ENCODE results near the gene KIF2C.

The KIF2C gene

GRCh38 chr1:44807364-44808062, 67.9 kb downstream of the KIF2C start:
- H3K79me1 ChIP-seq (replicated peaks; ENCODE audit: low read length, poor library complexity, severe bottlenecking) = peaks cover 10% of the 10 kb centered on the region
- H2BK120ac ChIP-seq (ENCODE audit: low read depth, low read length) = peak overlapping the region; percentile 100
- WGBS = under 1% methylated on average over 13 of the region's 16 CpGs
- H3K4me3 ChIP-seq (ENCODE audit: insufficient read depth in 1 of 2, low read depth in 1 of 2, low read length in 2 of 2) = peak overlapping the region in 1 of 2 experiments; percentile 75
- H3K27me3 ChIP-seq (ENCODE audit: control insufficient read depth in 1 of 2, insufficient read depth in 1 of 2, low read length in 2 of 2) = no peaks in the 10 kb centered on the region
- peak; percentile 100 for DNase-seq
- no peak overlapping the region for H2AFZ ChIP-seq (ENCODE audit: low read depth, low read length)
- H3K18ac ChIP-seq (ENCODE audit: low read depth in 1 of 2, low read length in 2 of 2) = peak overlapping the region; percentile 99 to 100
- peak overlapping the region; percentile 99 for H2BK5ac ChIP-seq (ENCODE audit: low read depth, low read length, poor library complexity, severe bottlenecking)
- H4K91ac ChIP-seq (ENCODE audit: low read length) = peak overlapping the region; percentile 100
- H3K36me3 ChIP-seq (ENCODE audit: control insufficient read depth in 1 of 2, insufficient read depth in 2 of 2, low read depth in 1 of 2, low read length in 2 of 2) = peaks cover 48 to 52% of the 10 kb centered on the region in 2 experiments
- no peaks in the 10 kb centered on the region for H3K9me3 ChIP-seq (ENCODE audit: control insufficient read depth, low read length)
- H3K27ac ChIP-seq (ENCODE audit: low read length, poor library complexity, severe bottlenecking) = peak overlapping the region; percentile 100
- peaks cover 82% of the 10 kb centered on the region for H3K4me1 ChIP-seq (ENCODE audit: control insufficient read depth, insufficient read depth, low read depth, low read length)
- peak overlapping the region; percentile 97 for H3K9ac ChIP-seq (ENCODE audit: low read length)
- H4K8ac ChIP-seq (ENCODE audit: low read length) = peak overlapping the region; percentile 89
- H2AK5ac ChIP-seq (ENCODE audit: low read length, severe bottlenecking) = peak overlapping the region; percentile 100
- H3K23ac ChIP-seq (ENCODE audit: low read length in 2 of 2) = peak overlapping the region in 1 of 2 experiments; percentile 75
- H2BK12ac ChIP-seq (ENCODE audit: low read length in 2 of 2) = peak overlapping the region; percentile 33 to 97
- H3K4me2 ChIP-seq (ENCODE audit: low read length, poor library complexity, severe bottlenecking) = peak overlapping the region; percentile 17
- H3K4ac ChIP-seq (ENCODE audit: low read depth in 1 of 2, low read length in 2 of 2) = peak overlapping the region; percentile 97 to 99
- peak overlapping the region in 1 of 2 experiments; percentile 85 for H3K14ac ChIP-seq (ENCODE audit: low read length in 2 of 2)
- peak overlapping the region; percentile 73 for H2BK15ac ChIP-seq (ENCODE audit: low read depth, poor library complexity, severe bottlenecking)

- H3K14ac ChIP-seq (ENCODE audit: low read length in 2 of 2) = peak within 1 kb of the TSS; percentile 9 to 97
- H2AFZ ChIP-seq (ENCODE audit: low read depth, low read length) = no peak within 1 kb of the TSS
- H2BK120ac ChIP-seq (ENCODE audit: low read depth, low read length) = peak within 1 kb of the TSS; percentile 100
- H3K36me3 ChIP-seq (ENCODE audit: control insufficient read depth in 1 of 2, insufficient read depth in 2 of 2, low read depth in 1 of 2, low read length in 2 of 2) = peaks cover 47 to 52% of the 10 kb centered on the region in 2 experiments
- H3K27ac ChIP-seq (ENCODE audit: low read length, poor library complexity, severe bottlenecking) = peak within 1 kb of the TSS; percentile 100
- peak within 1 kb of the TSS; percentile 38 for H3K4me2 ChIP-seq (ENCODE audit: low read length, poor library complexity, severe bottlenecking)
- peak within 1 kb of the TSS; percentile 99 for H2BK5ac ChIP-seq (ENCODE audit: low read depth, low read length, poor library complexity, severe bottlenecking)
- 12% methylated on average over 23 of the region's 23 CpGs for WGBS
- H3K4me3 ChIP-seq (ENCODE audit: insufficient read depth in 1 of 2, low read depth in 1 of 2, low read length in 2 of 2) = peak within 1 kb of the TSS; percentile 31 to 75
- peak within 1 kb of the TSS; percentile 97 to 99 for H3K4ac ChIP-seq (ENCODE audit: low read depth in 1 of 2, low read length in 2 of 2)
- peak within 1 kb of the TSS; percentile 25 to 75 for H3K23ac ChIP-seq (ENCODE audit: low read length in 2 of 2)
- peak within 1 kb of the TSS; percentile 89 for H4K8ac ChIP-seq (ENCODE audit: low read length)
- DNase-seq = peak; percentile 96
- peak within 1 kb of the TSS; percentile 100 for H2AK5ac ChIP-seq (ENCODE audit: low read length, severe bottlenecking)
- H2BK15ac ChIP-seq (ENCODE audit: low read depth, poor library complexity, severe bottlenecking) = peak within 1 kb of the TSS; percentile 96
- no peaks in the 10 kb centered on the region for H3K27me3 ChIP-seq (ENCODE audit: control insufficient read depth in 1 of 2, insufficient read depth in 1 of 2, low read length in 2 of 2)
- peaks cover 9% of the 10 kb centered on the region for H3K79me1 ChIP-seq (replicated peaks; ENCODE audit: low read length, poor library complexity, severe bottlenecking)
- H4K91ac ChIP-seq (ENCODE audit: low read length) = peak within 1 kb of the TSS; percentile 100
- H2BK12ac ChIP-seq (ENCODE audit: low read length in 2 of 2) = peak within 1 kb of the TSS; percentile 94 to 99
- peak within 1 kb of the TSS; percentile 97 for H3K9ac ChIP-seq (ENCODE audit: low read length)
- peak within 1 kb of the TSS; percentile 99 to 100 for H3K18ac ChIP-seq (ENCODE audit: low read depth in 1 of 2, low read length in 2 of 2)
- H3K9me3 ChIP-seq (ENCODE audit: control insufficient read depth, low read length) = no peaks in the 10 kb centered on the region
- H3K4me1 ChIP-seq (ENCODE audit: control insufficient read depth, insufficient read depth, low read depth, low read length) = peaks cover 78% of the 10 kb centered on the region
Observed at GRCh38 chr1:44808063-44808937, 68.7 kb downstream of the KIF2C start, which contains the start of gene BTBD19. Gene BTBD19, plus strand, starts transcription at chr1:44808523. Its CDS starts 298 bp downstream, at chr1:44808821.

- 65% methylated on average over 5 of the region's 6 CpGs for WGBS
Observed at GRCh38 chr1:44808938-44809917, 69.6 kb downstream of the KIF2C start.

More at GRCh38 chr1:44808938-44809917, 69.6 kb downstream of the KIF2C start:
- Histone ChIP-seq H3K4ac (ENCODE audit: low read depth in 1 of 2, low read length in 2 of 2) (peak overlapping the region; percentile 90 to 99), H3K4me2 (ENCODE audit: low read length, poor library complexity, severe bottlenecking) (peak overlapping the region; percentile 38), H2AFZ (ENCODE audit: low read depth, low read length) (no peak overlapping the region), H4K8ac (ENCODE audit: low read length) (peak overlapping the region; percentile 86), H3K36me3 (ENCODE audit: control insufficient read depth in 1 of 2, insufficient read depth in 2 of 2, low read depth in 1 of 2, low read length in 2 of 2) (peaks cover 40 to 49% of the 10 kb centered on the region in 2 experiments), H2BK12ac (ENCODE audit: low read length in 2 of 2) (peak overlapping the region; percentile 94 to 99), H3K27ac (ENCODE audit: low read length, poor library complexity, severe bottlenecking) (peak overlapping the region; percentile 100), H3K9me3 (ENCODE audit: control insufficient read depth, low read length) (no peaks in the 10 kb centered on the region), H3K9ac (ENCODE audit: low read length) (peak overlapping the region; percentile 97), H3K14ac (ENCODE audit: low read length in 2 of 2) (peak overlapping the region; percentile 9 to 97), H3K4me1 (ENCODE audit: control insufficient read depth, insufficient read depth, low read depth, low read length) (peaks cover 76% of the 10 kb centered on the region), H3K79me1 (replicated peaks; ENCODE audit: low read length, poor library complexity, severe bottlenecking) (peaks cover 11% of the 10 kb centered on the region), H4K91ac (ENCODE audit: low read length) (peak overlapping the region; percentile 100), H2BK120ac (ENCODE audit: low read depth, low read length) (peak overlapping the region; percentile 100), H2BK5ac (ENCODE audit: low read depth, low read length, poor library complexity, severe bottlenecking) (peak overlapping the region; percentile 87), H3K4me3 (ENCODE audit: insufficient read depth in 1 of 2, low read depth in 1 of 2, low read length in 2 of 2) (peak overlapping the region; percentile 31 to 75), H2BK15ac (ENCODE audit: low read depth, poor library complexity, severe bottlenecking) (peak overlapping the region; percentile 96), H2AK5ac (ENCODE audit: low read length, severe bottlenecking) (peak overlapping the region; percentile 93), H3K23ac (ENCODE audit: low read length in 2 of 2) (peak overlapping the region; percentile 25 to 42), H3K18ac (ENCODE audit: low read depth in 1 of 2, low read length in 2 of 2) (peak overlapping the region; percentile 91 to 100), H3K27me3 (ENCODE audit: control insufficient read depth in 1 of 2, insufficient read depth in 1 of 2, low read length in 2 of 2) (no peaks in the 10 kb centered on the region)
- peak; percentile 90 for DNase-seq

Data from mesenchymal stem cell (in vitro differentiated cells and primary cell).